Activated CD4-positive, alpha-beta memory T cell treated with anti-CD3 and anti-CD28 coated beads for 36 hours (primary cell): Measurements from ENCODE around the gene ARHGEF25. TPM values are rescaled to one million over a fixed set of nuclear protein-coding genes. Genes with fewer than 3 reads are reported as not detected.
"Not testable (repeated sequence)": the region's sequence is repeated elsewhere in the genome, so short reads cannot be mapped to it uniquely, and the experiment has no call there.

Source experiments
- CTCF ChIA-PET: fragments of 350-600 bp; sonication (Branson Sonifier 250); formaldehyde crosslinking; loops from one replicate; lab custom pipeline; 2021; ENCODE audit warnings: antibody characterized with exemption, inconsistent platforms; lab: Charles Lee
- POLR2A ChIA-PET: fragments of 350-600 bp; sonication (Branson Sonifier 250); formaldehyde crosslinking; loops from one replicate; lab custom pipeline; 2021; ENCODE audit warnings: antibody characterized with exemption; lab: Charles Lee
- DNase-seq: peaks from one replicate; pipeline ENCODE4 v3.0.0-alpha.2; 2020
- H3K27ac Mint-ChIP-seq: one replicate; pipeline ENCODE4 v1.8.0; 2021; ENCODE audit warnings: mixed read lengths
- H3K27me3 Mint-ChIP-seq: one replicate; pipeline ENCODE4 v1.8.0; 2021; ENCODE audit warnings: mixed read lengths
- H3K36me3 Mint-ChIP-seq: one replicate; pipeline ENCODE4 v1.8.0; 2021; ENCODE audit warnings: mixed read lengths
- H3K4me1 Mint-ChIP-seq: one replicate; pipeline ENCODE4 v1.8.0; 2021; ENCODE audit warnings: low read depth, mixed read lengths
- H3K4me3 Mint-ChIP-seq: one replicate; pipeline ENCODE4 v1.8.0; 2021; ENCODE audit warnings: mild to moderate bottlenecking, mixed read lengths
- H3K9me3 Mint-ChIP-seq: one replicate; pipeline ENCODE4 v1.8.0; 2021; ENCODE audit warnings: mixed read lengths
- intact Hi-C: fragments of 100-400 bp; cut with micrococcal nuclease; formaldehyde crosslinking; loops from one replicate; pipeline ENCODE4 v1.15.1; 2023
- total RNA-seq, 2 experiments: library from RNA; stranded (reverse); gene quantifications; one replicate each; pipeline ENCODE4 v1.2.3, GENCODE V29; 2021

ARHGEF25 gene
- total RNA-seq, 2 experiments from 2014 or later, result 1.4 to 2.5 TPM

DNA sequence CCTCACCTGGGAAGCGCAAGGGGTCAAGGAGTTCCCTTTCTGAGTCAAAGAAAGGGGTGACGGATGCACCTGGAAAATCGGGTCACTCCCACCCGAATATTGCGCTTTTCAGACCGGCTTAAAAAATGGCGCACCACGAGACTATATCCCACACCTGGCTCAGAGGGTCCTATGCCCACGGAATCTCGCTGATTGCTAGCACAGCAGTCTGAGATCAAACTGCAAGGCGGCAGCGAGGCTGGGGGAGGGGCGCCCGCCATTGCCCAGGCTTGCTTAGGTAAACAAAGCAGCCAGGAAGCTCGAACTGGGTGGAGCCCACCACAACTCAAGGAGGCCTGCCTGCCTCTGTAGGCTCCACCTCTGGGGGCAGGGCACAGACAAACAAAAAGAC is 35.4 kb downstream of the ARHGEF25 start:
- H3K27ac Mint-ChIP-seq, result not testable (repeated sequence)

DNA sequence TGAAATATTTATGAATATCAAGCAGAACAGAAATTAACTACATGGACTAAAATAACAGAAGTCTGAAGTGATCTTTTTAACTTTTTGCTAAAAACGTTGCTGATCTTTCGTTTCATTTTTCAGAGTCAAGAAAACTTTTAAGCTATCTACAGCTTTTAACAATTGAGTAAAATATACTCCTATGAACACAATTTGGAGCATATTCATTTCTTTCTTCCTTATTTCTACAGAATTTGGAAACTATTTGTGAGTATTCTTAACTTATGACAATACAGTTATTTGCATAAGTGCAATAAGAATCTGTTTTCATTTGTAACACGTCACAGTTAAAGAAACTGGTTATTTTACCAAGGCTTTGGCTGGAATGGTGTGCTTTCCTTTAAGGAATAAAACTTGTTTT is 42.8 kb downstream of the ARHGEF25 start:
- ChIA-PET CTCF (no interaction called here), POLR2A (no interaction called here)
- Mint-ChIP-seq H3K4me1 (no peaks in the 10 kb centered on the region), H3K9me3 (peaks cover 10% of the 10 kb centered on the region), H3K4me3 (no peak overlapping the region), H3K27me3 (no peaks in the 10 kb centered on the region), H3K36me3 (peaks cover 3% of the 10 kb centered on the region), H3K27ac (no peak overlapping the region)
- intact Hi-C loops, result no loop called here
- no peak for DNase-seq

More for the DNA sequence above, 35.4 kb downstream of the ARHGEF25 start:
- H3K4me1 Mint-ChIP-seq, H3K36me3 Mint-ChIP-seq, intact Hi-C loops, H3K4me3 Mint-ChIP-seq, H3K27me3 Mint-ChIP-seq, CTCF ChIA-PET, DNase-seq, H3K9me3 Mint-ChIP-seq: not testable (repeated sequence)
- POLR2A ChIA-PET, result interaction anchor here (0.7 kb wide), 1 partner anchor 17 kb away, joined by 6 read pairs; no protein-coding TSS in a partner anchor

DNA sequence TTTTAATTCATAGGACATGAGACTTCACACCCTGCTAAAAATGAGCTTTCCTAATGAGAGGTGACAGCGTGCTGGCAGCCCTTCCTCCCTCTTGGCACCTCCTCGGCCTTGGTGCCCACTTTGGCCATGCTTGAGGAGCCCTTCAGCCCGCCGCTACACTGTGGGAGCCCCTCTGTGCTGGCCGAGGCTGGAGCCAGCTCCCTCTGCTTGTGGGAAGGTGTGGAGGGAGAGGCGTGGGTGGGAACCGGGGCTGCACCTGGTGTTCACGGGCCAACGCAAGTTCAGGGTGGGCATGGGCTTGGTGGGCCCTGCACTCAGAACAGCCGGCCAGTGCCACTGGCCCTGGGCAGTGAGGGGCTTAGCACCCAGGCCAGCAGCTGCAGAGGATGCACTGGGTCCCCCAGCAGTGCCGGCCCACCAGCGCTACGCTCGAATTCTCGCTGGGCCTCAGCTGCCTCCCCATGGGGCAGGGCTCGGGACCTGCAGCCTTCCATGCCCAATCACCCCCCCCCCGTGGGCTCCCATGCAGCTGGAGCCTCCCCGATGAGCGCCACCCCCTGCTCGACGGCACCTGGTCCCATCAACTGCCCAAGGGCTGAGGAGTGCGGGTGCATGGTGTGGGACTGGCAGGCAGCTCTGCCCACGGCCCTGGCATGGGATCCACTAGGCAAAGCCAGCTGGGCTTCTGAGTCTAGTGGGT is 44.5 kb downstream of the ARHGEF25 start:
- H3K27me3 Mint-ChIP-seq, result no peaks in the 10 kb centered on the region
- DNase-seq, result no peak
- intact Hi-C loops, result no loop called here
- CTCF ChIA-PET, result interaction anchor here (0.7 to 1.3 kb wide), 2 partner anchors 72 kb away, joined by 3 to 4 read pairs; no protein-coding TSS in a partner anchor
- H3K36me3 Mint-ChIP-seq, result peaks cover 3% of the 10 kb centered on the region
- H3K4me3 Mint-ChIP-seq, result no peak overlapping the region
- POLR2A ChIA-PET, result no interaction called here
- H3K9me3 Mint-ChIP-seq, result peaks cover 10% of the 10 kb centered on the region
- no peaks in the 10 kb centered on the region for H3K4me1 Mint-ChIP-seq
- no peak overlapping the region for H3K27ac Mint-ChIP-seq

DNA sequence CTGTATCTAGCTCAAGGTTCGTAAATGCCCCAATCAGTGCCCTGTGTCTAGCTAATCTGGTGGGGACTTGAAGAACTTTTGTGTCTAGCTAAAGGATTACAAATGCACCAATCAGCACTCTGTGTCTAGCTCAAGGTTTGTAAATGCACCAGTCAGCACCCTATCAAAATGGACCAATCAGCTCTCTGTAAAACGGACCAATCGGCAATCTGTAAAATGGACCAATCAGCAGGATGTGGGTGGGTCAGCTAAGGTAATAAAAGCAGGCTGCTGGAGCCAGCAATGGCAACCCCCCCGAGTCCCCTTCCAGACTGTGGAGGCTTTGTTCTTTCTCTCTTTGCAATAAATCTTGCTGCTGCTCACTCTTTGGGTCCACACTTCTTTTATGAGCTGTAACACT is 45.2 kb downstream of the ARHGEF25 start:
- CTCF ChIA-PET, result interaction anchor here (1.3 kb wide), 1 partner anchor 73 kb away, joined by 4 read pairs; no protein-coding TSS in a partner anchor
- H3K36me3 Mint-ChIP-seq, H3K4me3 Mint-ChIP-seq, intact Hi-C loops, H3K4me1 Mint-ChIP-seq, DNase-seq, POLR2A ChIA-PET, H3K27ac Mint-ChIP-seq, H3K27me3 Mint-ChIP-seq: not testable (repeated sequence)
- H3K9me3 Mint-ChIP-seq, result peaks cover 10% of the 10 kb centered on the region

DNA sequence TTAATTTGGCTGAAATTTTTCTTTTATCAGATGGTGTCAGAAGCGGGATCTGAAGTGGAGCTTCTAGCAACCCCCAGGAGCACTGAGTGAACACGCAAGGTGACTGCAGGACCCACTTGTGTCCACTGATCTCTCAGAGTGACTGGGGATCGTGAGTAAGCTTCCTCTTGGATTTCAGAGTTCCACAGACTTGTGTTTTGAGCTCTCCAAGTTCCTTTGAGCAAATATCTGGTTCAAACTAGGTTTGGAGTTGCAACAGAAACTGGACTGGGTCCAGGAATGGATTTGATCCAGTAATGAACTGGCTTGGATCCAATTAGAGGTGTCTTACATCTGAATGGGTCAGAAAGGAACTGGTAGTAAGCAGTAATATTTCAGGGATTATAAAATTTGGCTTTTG is 46.5 kb downstream of the ARHGEF25 start:
- Mint-ChIP-seq H3K36me3 (peaks cover 3% of the 10 kb centered on the region), H3K27me3 (peaks cover 1% of the 10 kb centered on the region), H3K4me1 (no peaks in the 10 kb centered on the region), H3K4me3 (no peak overlapping the region), H3K9me3 (peaks cover 8% of the 10 kb centered on the region), H3K27ac (no peak overlapping the region)
- ChIA-PET POLR2A (no interaction called here), CTCF (interaction anchor here (1.0 kb wide), 1 partner anchor 30 kb away, joined by 3 read pairs; no protein-coding TSS in a partner anchor)
- intact Hi-C loops, result no loop called here
- DNase-seq, result no peak

DNA sequence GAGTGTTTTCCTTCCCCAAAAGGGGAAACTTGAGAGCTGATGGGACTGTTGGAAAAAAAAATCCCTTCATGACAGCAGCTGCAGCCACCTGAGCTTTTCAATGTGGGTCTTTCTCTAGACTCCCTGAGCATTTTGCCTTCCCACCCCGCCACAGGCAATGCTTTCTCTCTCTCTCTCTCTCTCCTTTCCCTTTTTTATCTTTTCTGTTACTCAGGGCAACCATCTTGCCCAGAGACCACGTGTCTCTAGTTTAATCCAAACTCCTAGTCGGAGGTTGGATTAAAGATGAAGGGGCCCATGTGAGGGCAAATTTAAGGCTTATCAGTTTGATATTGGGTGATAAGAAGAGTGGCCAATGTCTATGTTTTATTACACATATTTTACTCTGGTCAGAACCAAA is 47.7 kb downstream of the ARHGEF25 start:
- no peak for DNase-seq
- peaks cover 3% of the 10 kb centered on the region for H3K36me3 Mint-ChIP-seq
- CTCF ChIA-PET, result interaction anchor here (0.6 kb wide), 1 partner anchor 66 kb away, joined by 4 read pairs; no protein-coding TSS in a partner anchor
- H3K4me3 Mint-ChIP-seq, result no peak overlapping the region
- intact Hi-C loops, result no loop called here
- POLR2A ChIA-PET, result no interaction called here
- no peaks in the 10 kb centered on the region for H3K4me1 Mint-ChIP-seq
- H3K27ac Mint-ChIP-seq, result no peak overlapping the region
- peaks cover 1% of the 10 kb centered on the region for H3K27me3 Mint-ChIP-seq
- peaks cover 5% of the 10 kb centered on the region for H3K9me3 Mint-ChIP-seq

DNA sequence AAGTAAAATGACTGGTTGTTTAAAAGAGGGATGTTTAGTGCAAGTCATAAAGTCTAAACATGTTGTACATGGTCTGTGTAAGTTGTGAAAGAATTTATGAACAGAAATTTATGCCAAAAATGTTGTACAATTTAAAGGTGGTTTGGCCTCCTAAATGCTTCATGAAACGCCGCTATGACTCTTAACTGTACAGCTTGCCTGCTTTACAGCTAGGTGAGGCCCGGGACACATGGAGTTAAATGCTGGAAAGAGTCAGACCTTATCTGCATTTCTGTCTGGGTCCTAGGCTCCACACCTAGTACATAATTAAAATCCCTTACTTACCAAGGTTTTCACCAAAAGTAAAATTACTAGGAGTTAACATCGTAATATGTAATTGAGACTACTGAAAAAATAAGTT is 50.1 kb downstream of the ARHGEF25 start:
- intact Hi-C loops, result no loop called here
- Mint-ChIP-seq H3K4me3 (no peak overlapping the region), H3K9me3 (no peaks in the 10 kb centered on the region), H3K27me3 (peaks cover 1% of the 10 kb centered on the region), H3K36me3 (no peaks in the 10 kb centered on the region), H3K4me1 (no peaks in the 10 kb centered on the region), H3K27ac (no peak overlapping the region)
- CTCF ChIA-PET, result interaction anchor here (1.0 kb wide), 1 partner anchor 81 kb away, joined by 3 read pairs; no protein-coding TSS in a partner anchor
- POLR2A ChIA-PET, result no interaction called here
- DNase-seq, result no peak

DNA sequence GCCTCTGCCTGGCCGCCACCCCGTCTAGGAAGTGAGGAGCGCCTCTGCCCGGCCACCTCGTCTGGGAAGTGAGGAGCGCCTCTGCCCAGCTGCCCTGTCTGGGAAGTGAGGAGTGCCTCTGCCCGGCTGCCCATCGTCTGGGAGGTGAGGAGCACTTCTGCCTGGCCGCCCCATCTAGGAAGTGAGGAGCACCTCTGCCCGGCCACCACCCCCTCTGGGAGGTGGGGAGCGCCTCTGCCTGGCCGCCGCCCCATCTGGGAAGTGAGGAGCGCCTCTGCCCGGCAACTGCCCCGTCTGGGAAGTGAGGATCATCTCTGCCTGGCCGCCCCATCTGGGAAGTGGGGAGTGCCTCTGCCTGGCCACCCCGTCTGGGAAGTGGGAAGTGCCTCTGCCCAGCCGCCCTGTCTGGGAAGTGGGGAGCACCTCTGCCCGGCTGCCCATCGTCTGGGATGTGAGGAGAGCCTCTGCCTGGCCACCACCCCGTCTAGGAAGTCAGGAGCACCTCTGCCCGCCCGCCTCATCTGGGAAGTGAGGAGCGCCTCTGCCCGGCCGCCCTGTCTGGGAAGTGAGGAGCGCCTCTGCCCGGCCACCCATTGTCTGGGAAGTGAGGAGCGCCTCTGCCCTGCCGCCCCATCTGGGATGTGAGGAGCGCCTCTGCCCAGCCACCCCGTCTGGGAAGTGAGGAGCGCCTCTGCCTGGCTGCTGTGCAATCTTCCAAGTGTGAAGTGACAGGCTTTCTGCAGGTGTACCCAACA is 54.0 kb downstream of the ARHGEF25 start:
- DNase-seq, intact Hi-C loops, CTCF ChIA-PET, H3K27ac Mint-ChIP-seq, H3K27me3 Mint-ChIP-seq, H3K4me1 Mint-ChIP-seq, POLR2A ChIA-PET, H3K36me3 Mint-ChIP-seq, H3K4me3 Mint-ChIP-seq, H3K9me3 Mint-ChIP-seq: not testable (repeated sequence)

Other genes with a start within 250 kb of the ARHGEF25 start
- gene R3HDM2, start 180.4 kb upstream of the ARHGEF25 start, total RNA-seq, result 10 to 100 TPM; 42.2 to 51.4 TPM
- gene INHBC, start 176.7 kb upstream of the ARHGEF25 start, total RNA-seq, result not detected
- under 1 TPM; 0.34 to 0.69 TPM for gene INHBE, start 156.1 kb upstream of the ARHGEF25 start, total RNA-seq
- under 1 TPM in 1 of 2 experiments, not detected in 1; 0.07 TPM for gene GLI1, start 151.7 kb upstream of the ARHGEF25 start, total RNA-seq
- gene ARHGAP9, start 131.6 kb upstream of the ARHGEF25 start, total RNA-seq, result 10 to 100 TPM; 78.9 to 88.4 TPM
- 100 to 1,000 TPM; 354 to 364 TPM for gene MARS1, start 123.4 kb upstream of the ARHGEF25 start, total RNA-seq
- 10 to 100 TPM; 24.1 to 25.2 TPM for gene DDIT3, start 90.9 kb upstream of the ARHGEF25 start, total RNA-seq
- gene MBD6, start 88.6 kb upstream of the ARHGEF25 start, total RNA-seq, result 10 to 100 TPM; 43.5 to 48.2 TPM
- gene DCTN2, start 64.2 kb upstream of the ARHGEF25 start, total RNA-seq, result 10 to 100 TPM; 81.0 to 85.2 TPM
- under 1 TPM; 0.90 to 0.99 TPM for gene KIF5A, start 61.4 kb upstream of the ARHGEF25 start, total RNA-seq
- gene PIP4K2C, start 20.2 kb upstream of the ARHGEF25 start, total RNA-seq, result 10 to 100 TPM; 17.8 to 20.6 TPM
- gene DTX3, start 6.6 kb upstream of the ARHGEF25 start, total RNA-seq, result 10 to 100 TPM; 15.4 to 15.8 TPM
- gene B4GALNT1, start 21.8 kb downstream of the ARHGEF25 start, total RNA-seq, result 1 to 10 TPM; 1.7 to 2.1 TPM
- 10 to 100 TPM; 73.4 to 74.8 TPM for gene OS9, start 82.7 kb downstream of the ARHGEF25 start, total RNA-seq
- gene AGAP2, start 127.3 kb downstream of the ARHGEF25 start, total RNA-seq, result 10 to 100 TPM; 32.4 to 34.0 TPM
- gene TSPAN31, start 133.6 kb downstream of the ARHGEF25 start, total RNA-seq, result 10 to 100 TPM; 11.7 to 15.0 TPM
- 100 to 1,000 TPM; 181 to 195 TPM for gene CDK4, start 140.9 kb downstream of the ARHGEF25 start, total RNA-seq
- 10 to 100 TPM; 20.9 to 21.2 TPM for gene MARCHF9, start 143.7 kb downstream of the ARHGEF25 start, total RNA-seq
- 1 to 10 TPM; 7.1 to 8.2 TPM for gene CYP27B1, start 155.6 kb downstream of the ARHGEF25 start, total RNA-seq
- 10 to 100 TPM; 30.0 to 32.0 TPM for gene METTL1, start 160.7 kb downstream of the ARHGEF25 start, total RNA-seq
- gene EEF1AKMT3, start 161.2 kb downstream of the ARHGEF25 start, total RNA-seq, result 1 to 10 TPM; 3.7 to 3.9 TPM
- 10 to 100 TPM; 45.5 to 47.2 TPM for gene TSFM, start 171.4 kb downstream of the ARHGEF25 start, total RNA-seq
- gene AVIL, start 207.3 kb downstream of the ARHGEF25 start, total RNA-seq, result under 1 TPM; 0.64 to 0.85 TPM
- gene CTDSP2, start 235.3 kb downstream of the ARHGEF25 start, total RNA-seq, result 100 to 1,000 TPM; 100 to 101 TPM